Cardiac fibroblast (primary cell): ENCODE results near the gene ASPSCR1.

Source experiments
- DNase-seq, 2 donors: peaks; one replicate each; pipeline versions ENCODE4 v3.0.0 to v3.0.0-alpha.2; 2010; ENCODE audit warnings: low read depth in 2 of 2
- H3K4me3 ChIP-seq, 2 donors: replicated peaks in 1 of 2; 1 replicate in 1 of 2; 2 replicates in 1 of 2; pipeline ENCODE4 v1.5.1; 2011; ENCODE audit warnings: low read depth in 2 of 2, low read length in 2 of 2, mild to moderate bottlenecking in 2 of 2, moderate library complexity in 1 of 2
- CTCF ChIP-seq: IDR thresholded peaks from one replicate; pipeline ENCODE4 v1.5.1; 2011; ENCODE audit warnings: low read depth, mild to moderate bottlenecking, low read length, inconsistent platforms

Gene ASPSCR1

GRCh38 chr17:82018152-82018988 is 40.9 kb downstream of the ASPSCR1 start:
- TF ChIP-seq CTCF: no peak
- no peak overlapping the region for H3K4me3 ChIP-seq
- no peak for DNase-seq

- no peak for DNase-seq
- no peak overlapping the region for H3K4me3 ChIP-seq
- TF ChIP-seq CTCF: no peak
Observed at GRCh38 chr17:82018989-82019689, 41.7 kb downstream of the ASPSCR1 start.

- H3K4me3 ChIP-seq: no peak overlapping the region
- peak; percentile 48 to 50 for DNase-seq
- TF ChIP-seq CTCF: peak; percentile 85
Observed at GRCh38 chr17:82019690-82020571, 42.5 kb downstream of the ASPSCR1 start.

- TF ChIP-seq CTCF: no peak
- H3K4me3 ChIP-seq: no peak overlapping the region
- no peak for DNase-seq
Observed at GRCh38 chr17:82020572-82021106, 43.2 kb downstream of the ASPSCR1 start.

- TF ChIP-seq CTCF: peak; percentile 82
- peak; percentile 79 to 84 for DNase-seq
- H3K4me3 ChIP-seq: peak overlapping the region; percentile 73 to 94
Observed at GRCh38 chr17:82021107-82021899, 43.9 kb downstream of the ASPSCR1 start.

GRCh38 chr17:82021900-82022309 is 44.5 kb downstream of the ASPSCR1 start:
- no peak for DNase-seq
- TF ChIP-seq CTCF: no peak
- H3K4me3 ChIP-seq: peak overlapping the region; percentile 73 to 94
